Measurements from ENCODE around the gene SEPTIN5. TPM values are rescaled to one million over a fixed set of nuclear protein-coding genes. Genes with fewer than 3 reads are reported as not detected.
A peak's percentile ranks its signal among the peaks of the same experiment; 100 is the strongest.
"Not testable (repeated sequence)": the region's sequence is repeated elsewhere in the genome, so short reads cannot be mapped to it uniquely, and the experiment has no call there.

Gene SEPTIN5
- total RNA-seq, 2 donors from 2014 or later: 1.8 to 1.9 TPM

GRCh38 chr22:19722178-19722981 lies 8.1 kb downstream of the SEPTIN5 start:
- H3K4me1 Mint-ChIP-seq (ENCODE audit: low read depth): peaks cover 13% of the 10 kb centered on the region
- no peaks in the 10 kb centered on the region for H3K9me3 Mint-ChIP-seq
- H3K36me3 Mint-ChIP-seq (ENCODE audit: insufficient read depth in 2 of 2): no peaks in the 10 kb centered on the region
- H3K27me3 Mint-ChIP-seq (ENCODE audit: low read depth): peaks cover 44% of the 10 kb centered on the region
- DNase-seq: no peak
- H3K4me3 Mint-ChIP-seq: no peak overlapping the region
- H3K27ac Mint-ChIP-seq: no peak overlapping the region
- ATAC-seq (replicated peaks in 1 of 2): no peak

- peaks cover 13% of the 10 kb centered on the region for H3K4me1 Mint-ChIP-seq (ENCODE audit: low read depth)
Measured at GRCh38 chr22:19722982-19723231, 8.6 kb downstream of the SEPTIN5 start.

GRCh38 chr22:19723232-19723982 lies 9.1 kb downstream of the SEPTIN5 start, which contains the start of gene GP1BB:
Gene GP1BB, plus strand, starts transcription at chr22:19723539. Its CDS starts 31 bp downstream, at chr22:19723570.
- DNase-seq (peak; percentile 64), ATAC-seq (replicated peaks in 1 of 2) (peak; percentile 72 to 75)
- Mint-ChIP-seq H3K4me3 (peak within 1 kb of the TSS; percentile 77 to 80), H3K36me3 (ENCODE audit: insufficient read depth in 2 of 2) (no peaks in the 10 kb centered on the region), H3K27me3 (ENCODE audit: low read depth) (peaks cover 44% of the 10 kb centered on the region), H3K4me1 (ENCODE audit: low read depth) (peaks cover 13% of the 10 kb centered on the region), H3K27ac (no peak within 1 kb of the TSS), H3K9me3 (no peaks in the 10 kb centered on the region)

More at GRCh38 chr22:19722982-19723231, 8.6 kb downstream of the SEPTIN5 start:
- ATAC-seq (replicated peaks in 1 of 2) (no peak), DNase-seq (no peak)
- Mint-ChIP-seq H3K36me3 (ENCODE audit: insufficient read depth in 2 of 2) (no peaks in the 10 kb centered on the region), H3K27ac (no peak overlapping the region), H3K9me3 (no peaks in the 10 kb centered on the region), H3K4me3 (peak overlapping the region in 1 of 2 donors; percentile 80), H3K27me3 (ENCODE audit: low read depth) (peaks cover 44% of the 10 kb centered on the region)

GRCh38 chr22:19723983-19724827 lies 9.9 kb downstream of the SEPTIN5 start:
- Mint-ChIP-seq H3K4me1 (ENCODE audit: low read depth) (peaks cover 12% of the 10 kb centered on the region), H3K4me3 (peak overlapping the region; percentile 11 to 80), H3K36me3 (ENCODE audit: insufficient read depth in 2 of 2) (no peaks in the 10 kb centered on the region), H3K27ac (no peak overlapping the region), H3K27me3 (ENCODE audit: low read depth) (peaks cover 44% of the 10 kb centered on the region), H3K9me3 (no peaks in the 10 kb centered on the region)
- ATAC-seq (replicated peaks in 1 of 2) (peak; percentile 87 to 88), DNase-seq (peak; percentile 67 to 71)

- no peak for ATAC-seq (replicated peaks in 1 of 2)
- no peaks in the 10 kb centered on the region for H3K36me3 Mint-ChIP-seq (ENCODE audit: insufficient read depth in 2 of 2)
- peak overlapping the region in 1 of 2 donors; percentile 61 for H3K4me3 Mint-ChIP-seq
- no peaks in the 10 kb centered on the region for H3K9me3 Mint-ChIP-seq
- peaks cover 35% of the 10 kb centered on the region for H3K27me3 Mint-ChIP-seq (ENCODE audit: low read depth)
- DNase-seq: no peak
- peaks cover 7% of the 10 kb centered on the region for H3K4me1 Mint-ChIP-seq (ENCODE audit: low read depth)
- no peak overlapping the region for H3K27ac Mint-ChIP-seq
Measured at GRCh38 chr22:19724927-19725661, 10.8 kb downstream of the SEPTIN5 start.

- not testable (repeated sequence) for DNase-seq; H3K9me3 Mint-ChIP-seq; ATAC-seq (replicated peaks in 1 of 2); H3K36me3 Mint-ChIP-seq (ENCODE audit: insufficient read depth in 2 of 2); H3K4me1 Mint-ChIP-seq (ENCODE audit: low read depth); H3K27ac Mint-ChIP-seq; H3K4me3 Mint-ChIP-seq
- H3K27me3 Mint-ChIP-seq (ENCODE audit: low read depth): peaks cover 25% of the 10 kb centered on the region
Measured at GRCh38 chr22:19726064-19726788, 11.9 kb downstream of the SEPTIN5 start.

GRCh38 chr22:19727310-19728150 lies 13.2 kb downstream of the SEPTIN5 start:
- ATAC-seq (replicated peaks in 1 of 2) (no peak), DNase-seq (no peak)
- Mint-ChIP-seq H3K4me1 (ENCODE audit: low read depth) (peaks cover 7% of the 10 kb centered on the region), H3K27me3 (ENCODE audit: low read depth) (peaks cover 22% of the 10 kb centered on the region), H3K9me3 (no peaks in the 10 kb centered on the region), H3K36me3 (ENCODE audit: insufficient read depth in 2 of 2) (no peaks in the 10 kb centered on the region), H3K27ac (no peak overlapping the region), H3K4me3 (no peak overlapping the region)

- Mint-ChIP-seq H3K27ac (no peak overlapping the region), H3K36me3 (ENCODE audit: insufficient read depth in 2 of 2) (no peaks in the 10 kb centered on the region), H3K9me3 (no peaks in the 10 kb centered on the region), H3K27me3 (ENCODE audit: low read depth) (peaks cover 14% of the 10 kb centered on the region), H3K4me3 (no peak overlapping the region), H3K4me1 (ENCODE audit: low read depth) (peaks cover 4% of the 10 kb centered on the region)
- ATAC-seq (replicated peaks in 1 of 2) (no peak), DNase-seq (no peak)
Measured at GRCh38 chr22:19728271-19728670, 14.0 kb downstream of the SEPTIN5 start.

GRCh38 chr22:19728836-19729235 lies 14.5 kb downstream of the SEPTIN5 start:
- ATAC-seq (replicated peaks in 1 of 2) (no peak), DNase-seq (no peak)
- no peak overlapping the region for H3K27ac Mint-ChIP-seq
- H3K9me3 Mint-ChIP-seq: no peaks in the 10 kb centered on the region
- H3K4me1 Mint-ChIP-seq (ENCODE audit: low read depth): no peaks in the 10 kb centered on the region
- H3K27me3 Mint-ChIP-seq (ENCODE audit: low read depth): peaks cover 13% of the 10 kb centered on the region
- H3K4me3 Mint-ChIP-seq: no peak overlapping the region
- H3K36me3 Mint-ChIP-seq (ENCODE audit: insufficient read depth in 2 of 2): no peaks in the 10 kb centered on the region

- Mint-ChIP-seq H3K27ac (no peak overlapping the region), H3K4me3 (no peak overlapping the region), H3K36me3 (ENCODE audit: insufficient read depth in 2 of 2) (no peaks in the 10 kb centered on the region), H3K9me3 (no peaks in the 10 kb centered on the region), H3K27me3 (ENCODE audit: low read depth) (peaks cover 11% of the 10 kb centered on the region), H3K4me1 (ENCODE audit: low read depth) (no peaks in the 10 kb centered on the region)
- no peak for DNase-seq
- no peak for ATAC-seq (replicated peaks in 1 of 2)
Measured at GRCh38 chr22:19729507-19729906, 15.2 kb downstream of the SEPTIN5 start.

- no peaks in the 10 kb centered on the region for H3K4me1 Mint-ChIP-seq (ENCODE audit: low read depth)
- H3K27me3 Mint-ChIP-seq (ENCODE audit: low read depth): peaks cover 4% of the 10 kb centered on the region
- ATAC-seq (replicated peaks in 1 of 2) (peak; percentile 32 to 36), DNase-seq (no peak)
- H3K9me3 Mint-ChIP-seq: no peaks in the 10 kb centered on the region
- H3K27ac Mint-ChIP-seq: no peak overlapping the region
- H3K4me3 Mint-ChIP-seq: no peak overlapping the region
- H3K36me3 Mint-ChIP-seq (ENCODE audit: insufficient read depth in 2 of 2): no peaks in the 10 kb centered on the region
Measured at GRCh38 chr22:19730198-19730597, 15.9 kb downstream of the SEPTIN5 start.
